ENCODE measurements around the gene DUSP8.

The DUSP8 gene

GRCh38 chr11:1553808-1554594 lies 18.1 kb downstream of the DUSP8 start:
- no peak for DNase-seq (ENCODE audit: low read depth in 2 of 2)

- no peak for DNase-seq (ENCODE audit: low read depth in 2 of 2)
Observed at GRCh38 chr11:1549338-1550330, 22.4 kb downstream of the DUSP8 start.

GRCh38 chr11:1548221-1549070 lies 23.6 kb downstream of the DUSP8 start:
- DNase-seq (ENCODE audit: low read depth in 2 of 2): no peak

- no peak for DNase-seq (ENCODE audit: low read depth in 2 of 2)
Observed at GRCh38 chr11:1547467-1548098, 24.5 kb downstream of the DUSP8 start.

GRCh38 chr11:1546536-1547466 lies 25.3 kb downstream of the DUSP8 start:
- peak in 1 of 2 donors; percentile 20 for DNase-seq (ENCODE audit: low read depth in 2 of 2)

- DNase-seq (ENCODE audit: low read depth in 2 of 2): no peak
Observed at GRCh38 chr11:1546077-1546535, 26.0 kb downstream of the DUSP8 start.

GRCh38 chr11:1545432-1545831 lies 26.6 kb downstream of the DUSP8 start:
- DNase-seq (ENCODE audit: low read depth in 2 of 2): no peak

- DNase-seq (ENCODE audit: low read depth in 2 of 2): no peak
Observed at GRCh38 chr11:1544536-1544935, 27.5 kb downstream of the DUSP8 start.

- no peak for DNase-seq (ENCODE audit: low read depth in 2 of 2)
Observed at GRCh38 chr11:1543606-1544263, 28.3 kb downstream of the DUSP8 start.

- no peak for DNase-seq (ENCODE audit: low read depth in 2 of 2)
Observed at GRCh38 chr11:1542267-1542666, 29.8 kb downstream of the DUSP8 start.

GRCh38 chr11:1541474-1542204 lies 30.4 kb downstream of the DUSP8 start:
- DNase-seq (ENCODE audit: low read depth in 2 of 2): no peak

GRCh38 chr11:1540074-1540473 lies 32.0 kb downstream of the DUSP8 start:
- DNase-seq (ENCODE audit: low read depth in 2 of 2): no peak

GRCh38 chr11:1538153-1538552 lies 33.9 kb downstream of the DUSP8 start:
- DNase-seq (ENCODE audit: low read depth in 2 of 2): no peak

GRCh38 chr11:1536065-1536843 lies 35.8 kb downstream of the DUSP8 start:
- DNase-seq (ENCODE audit: low read depth in 2 of 2): no peak

- DNase-seq (ENCODE audit: low read depth in 2 of 2): no peak
Observed at GRCh38 chr11:1534682-1535081, 37.4 kb downstream of the DUSP8 start.

GRCh38 chr11:1534171-1534570 lies 37.9 kb downstream of the DUSP8 start:
- DNase-seq (ENCODE audit: low read depth in 2 of 2): no peak

GRCh38 chr11:1533342-1533725 lies 38.7 kb downstream of the DUSP8 start:
- no peak for DNase-seq (ENCODE audit: low read depth in 2 of 2)

Measured in stimulated activated CD8-positive, alpha-beta memory T cell treated with anti-CD3 and anti-CD28 coated beads, Interleukin-7, amount 100 ng/mL, for 1 hour (primary cell).